Neural crest cell (in vitro differentiated cells): ENCODE measurements around the gene DGCR6. TPM values are rescaled to one million over a fixed set of nuclear protein-coding genes. Genes with fewer than 3 reads are reported as not detected.

Experiments
- DNase-seq: peaks from one replicate; pipeline ENCODE4 v3.0.0; 2021; ENCODE audit warnings: low read depth, mixed read lengths, low spot score
- H3K27ac Mint-ChIP-seq: one replicate; pipeline ENCODE4 v1.8.0; 2021; ENCODE audit warnings: mild to moderate bottlenecking, mixed read lengths; ENCODE audit not compliant: unreplicated experiment
- H3K27me3 Mint-ChIP-seq: 2 replicates; pipeline ENCODE4 v1.8.0; 2021; ENCODE audit warnings: low read depth, mild to moderate bottlenecking, mixed read lengths
- H3K36me3 Mint-ChIP-seq: 2 replicates; pipeline ENCODE4 v1.8.0; 2021; ENCODE audit warnings: low read depth, mild to moderate bottlenecking, mixed read lengths
- H3K4me1 Mint-ChIP-seq: 2 replicates; pipeline ENCODE4 v1.8.0; 2021; ENCODE audit warnings: mixed read lengths
- H3K4me3 Mint-ChIP-seq: one replicate; pipeline ENCODE4 v1.8.0; 2021; ENCODE audit warnings: mild to moderate bottlenecking, mixed read lengths
- H3K9me3 Mint-ChIP-seq: 2 replicates; pipeline ENCODE4 v1.8.0; 2021; ENCODE audit warnings: mixed read lengths
- total RNA-seq: library from RNA; stranded (reverse); gene quantifications from 2 replicates; pipeline ENCODE4 v1.2.1, GENCODE V29; 2021
- TF ChIP-seq, protein P1 (sequence below): fragments of 200-600 bp; sonication (generic); conservative IDR thresholded peaks from 2 replicates; pipeline ENCODE4 v1.5.0; 2021; ENCODE audit warnings: antibody characterized with exemption, mild to moderate bottlenecking

DGCR6 gene
- total RNA-seq, 1 donor from 2014 or later = 4.9 TPM

DNA sequence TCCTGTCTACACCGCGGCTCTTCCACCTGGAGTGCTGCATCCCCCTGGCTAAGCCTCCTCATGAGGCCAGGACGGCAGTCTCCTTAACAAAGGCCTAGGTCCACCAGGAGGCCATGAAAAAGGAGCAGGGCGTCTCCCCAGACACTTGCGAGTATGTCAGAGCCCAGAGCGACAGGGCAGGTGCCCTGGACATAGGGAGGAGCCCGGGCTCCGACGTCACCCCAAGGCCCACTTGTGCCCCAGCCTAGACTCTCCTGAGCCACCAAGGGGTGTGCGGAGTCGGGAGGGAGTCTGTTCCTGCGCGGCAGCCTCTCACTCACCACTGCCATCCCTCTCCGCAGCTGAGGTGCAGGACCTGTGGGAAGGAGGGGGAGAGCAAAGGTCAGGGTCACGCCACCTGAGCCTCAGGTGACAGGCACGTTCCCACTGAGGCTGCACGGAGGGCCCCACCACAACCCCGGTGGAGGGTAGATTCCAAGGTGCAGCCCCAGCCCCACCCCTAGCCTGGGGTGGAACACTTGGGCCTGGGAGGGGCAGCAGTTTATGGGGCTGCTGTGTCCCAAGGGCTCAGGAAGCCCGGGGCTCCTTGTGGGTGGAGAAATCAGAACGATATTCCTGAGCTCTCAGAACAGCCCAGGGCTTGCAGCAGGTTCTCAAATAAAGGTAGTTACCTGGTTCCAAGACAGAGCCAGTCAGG is 19.4 kb downstream of the DGCR6 start:
- TF ChIP-seq, protein P1, sequence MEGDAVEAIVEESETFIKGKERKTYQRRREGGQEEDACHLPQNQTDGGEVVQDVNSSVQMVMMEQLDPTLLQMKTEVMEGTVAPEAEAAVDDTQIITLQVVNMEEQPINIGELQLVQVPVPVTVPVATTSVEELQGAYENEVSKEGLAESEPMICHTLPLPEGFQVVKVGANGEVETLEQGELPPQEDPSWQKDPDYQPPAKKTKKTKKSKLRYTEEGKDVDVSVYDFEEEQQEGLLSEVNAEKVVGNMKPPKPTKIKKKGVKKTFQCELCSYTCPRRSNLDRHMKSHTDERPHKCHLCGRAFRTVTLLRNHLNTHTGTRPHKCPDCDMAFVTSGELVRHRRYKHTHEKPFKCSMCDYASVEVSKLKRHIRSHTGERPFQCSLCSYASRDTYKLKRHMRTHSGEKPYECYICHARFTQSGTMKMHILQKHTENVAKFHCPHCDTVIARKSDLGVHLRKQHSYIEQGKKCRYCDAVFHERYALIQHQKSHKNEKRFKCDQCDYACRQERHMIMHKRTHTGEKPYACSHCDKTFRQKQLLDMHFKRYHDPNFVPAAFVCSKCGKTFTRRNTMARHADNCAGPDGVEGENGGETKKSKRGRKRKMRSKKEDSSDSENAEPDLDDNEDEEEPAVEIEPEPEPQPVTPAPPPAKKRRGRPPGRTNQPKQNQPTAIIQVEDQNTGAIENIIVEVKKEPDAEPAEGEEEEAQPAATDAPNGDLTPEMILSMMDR = no peak

DNA sequence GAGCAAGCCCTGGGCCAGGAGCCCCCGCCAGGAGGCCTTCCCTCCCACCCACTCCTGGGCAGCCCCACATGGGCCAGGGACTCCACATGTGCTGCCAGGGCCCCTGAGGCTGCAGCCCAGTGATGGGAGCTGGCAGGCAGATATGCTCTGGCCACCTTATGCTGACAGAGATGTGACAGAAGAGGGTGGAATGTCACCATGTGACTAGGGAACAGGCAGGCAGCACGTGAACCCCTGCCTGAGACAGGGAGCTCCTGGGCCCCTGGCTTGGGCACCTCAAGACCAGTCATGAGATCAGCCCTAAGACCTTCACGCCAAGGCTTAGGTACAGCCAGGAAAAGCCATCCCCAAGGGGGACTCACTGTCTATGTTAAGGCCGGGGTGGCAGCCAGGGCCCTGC is 20.9 kb downstream of the DGCR6 start:
- TF ChIP-seq, protein P1 = no peak
- H3K9me3 Mint-ChIP-seq = no peaks in the 10 kb centered on the region
- no peak for DNase-seq
- no peak overlapping the region for H3K27ac Mint-ChIP-seq
- no peak overlapping the region for H3K4me3 Mint-ChIP-seq
- no peaks in the 10 kb centered on the region for H3K4me1 Mint-ChIP-seq
- H3K36me3 Mint-ChIP-seq = no peaks in the 10 kb centered on the region
- H3K27me3 Mint-ChIP-seq = no peaks in the 10 kb centered on the region

More for the DNA sequence above, 19.4 kb downstream of the DGCR6 start:
- H3K27ac Mint-ChIP-seq = no peak overlapping the region
- no peak for DNase-seq
- H3K4me1 Mint-ChIP-seq = no peaks in the 10 kb centered on the region
- no peaks in the 10 kb centered on the region for H3K9me3 Mint-ChIP-seq
- no peaks in the 10 kb centered on the region for H3K27me3 Mint-ChIP-seq
- no peak overlapping the region for H3K4me3 Mint-ChIP-seq
- no peaks in the 10 kb centered on the region for H3K36me3 Mint-ChIP-seq

DNA sequence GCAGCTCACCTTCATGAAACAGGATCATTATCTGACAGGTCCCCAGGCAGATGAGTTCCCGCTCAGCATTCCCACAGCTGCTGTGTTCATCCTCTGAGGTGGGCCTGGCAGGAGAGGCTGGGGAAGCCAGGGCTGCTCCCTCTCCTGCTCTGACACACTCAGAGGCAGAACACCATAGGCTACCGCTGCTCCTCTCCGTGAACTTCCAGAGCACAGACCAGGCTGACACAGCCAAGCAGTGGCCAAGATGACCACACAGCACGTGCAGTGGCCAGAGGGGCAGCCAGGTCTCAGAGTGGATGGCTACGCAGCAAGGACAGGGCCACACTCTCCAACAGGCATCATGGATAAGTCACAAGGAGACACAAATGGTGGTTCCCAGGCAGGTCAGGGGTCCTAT is 21.5 kb downstream of the DGCR6 start:
- Mint-ChIP-seq H3K4me3 (no peak overlapping the region), H3K9me3 (no peaks in the 10 kb centered on the region), H3K4me1 (no peaks in the 10 kb centered on the region), H3K27me3 (no peaks in the 10 kb centered on the region), H3K36me3 (no peaks in the 10 kb centered on the region), H3K27ac (no peak overlapping the region)
- no peak for DNase-seq
- TF ChIP-seq, protein P1 = no peak

DNA sequence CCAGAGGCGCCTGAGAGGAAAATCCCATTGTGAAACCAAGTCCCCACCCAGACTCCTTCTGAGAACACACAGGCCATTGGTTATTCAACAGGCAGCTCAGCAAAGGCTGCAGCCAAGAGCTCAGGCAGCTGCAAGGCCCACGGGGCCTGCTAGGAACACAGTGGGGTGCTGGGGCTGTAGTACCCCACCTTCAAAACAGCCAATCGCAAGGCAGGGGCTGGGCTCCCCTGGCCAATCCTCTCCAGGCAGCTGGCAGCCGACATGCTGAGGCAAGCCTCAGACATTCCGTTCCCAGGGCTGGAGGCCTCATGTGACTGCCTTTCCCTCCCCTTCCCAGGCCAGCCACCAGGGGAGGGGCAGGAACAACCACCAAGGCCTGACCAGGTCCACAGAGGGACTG is 23.3 kb downstream of the DGCR6 start:
- H3K4me1 Mint-ChIP-seq = no peaks in the 10 kb centered on the region

DNA sequence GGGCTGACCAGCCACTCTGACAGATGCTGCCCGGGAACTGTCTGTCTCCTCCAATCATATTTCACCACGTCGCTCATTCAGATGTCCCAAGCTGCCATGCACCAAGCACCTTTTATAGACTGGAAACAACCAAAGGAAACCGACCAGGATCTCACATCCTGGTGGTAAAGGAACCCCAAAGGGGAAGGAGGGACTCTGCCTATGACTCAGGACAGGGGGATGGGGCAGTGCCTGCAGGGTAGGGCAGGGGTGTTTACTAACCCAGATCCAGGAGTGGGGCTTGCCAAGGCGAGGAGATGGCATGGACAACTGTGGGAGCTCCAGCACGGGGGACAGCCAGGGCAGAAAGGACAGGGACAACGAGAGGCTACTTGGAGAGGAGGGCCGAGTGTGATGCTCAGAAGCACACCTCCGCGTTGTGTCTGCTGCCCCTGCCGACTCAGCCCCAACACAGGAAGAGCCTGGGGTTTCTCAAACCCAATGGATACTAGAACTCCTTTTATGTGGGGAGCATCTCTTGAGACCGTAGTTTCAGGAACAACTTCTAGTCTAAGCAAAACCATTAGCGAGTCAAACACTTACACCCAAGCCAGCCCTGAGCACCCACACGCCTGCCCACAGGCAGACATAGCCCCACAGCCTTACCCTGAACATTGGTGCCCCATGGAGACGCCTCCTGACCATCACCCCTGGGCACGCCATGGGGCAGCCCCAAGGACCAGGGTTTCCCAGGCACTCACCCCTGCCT is 26.0 kb downstream of the DGCR6 start:
- TF ChIP-seq, protein P1 = no peak
- no peak for DNase-seq
- no peak overlapping the region for H3K27ac Mint-ChIP-seq
- H3K27me3 Mint-ChIP-seq = no peaks in the 10 kb centered on the region
- H3K36me3 Mint-ChIP-seq = no peaks in the 10 kb centered on the region
- H3K4me1 Mint-ChIP-seq = no peaks in the 10 kb centered on the region
- H3K9me3 Mint-ChIP-seq = no peaks in the 10 kb centered on the region
- no peak overlapping the region for H3K4me3 Mint-ChIP-seq

More for the DNA sequence above, 23.3 kb downstream of the DGCR6 start:
- no peak overlapping the region for H3K4me3 Mint-ChIP-seq
- no peaks in the 10 kb centered on the region for H3K9me3 Mint-ChIP-seq
- DNase-seq = no peak
- H3K27ac Mint-ChIP-seq = no peak overlapping the region
- no peaks in the 10 kb centered on the region for H3K27me3 Mint-ChIP-seq
- H3K36me3 Mint-ChIP-seq = no peaks in the 10 kb centered on the region
- TF ChIP-seq, protein P1 = no peak
